Measurements from ENCODE around the gene PKP1.

- TF ChIP-seq TCF4 (CRISPR knock-in tag; IDR thresholded peaks at IDR 0.05; ENCODE audit: borderline replicate concordance): no peak
- TF ChIP-seq PPARA (CRISPR knock-in tag; IDR thresholded peaks at IDR 0.05; ENCODE audit: borderline replicate concordance): no peak
- TF ChIP-seq SNAI2 (CRISPR knock-in tag; IDR thresholded peaks at IDR 0.05): no peak
- TF ChIP-seq ZNF8 (CRISPR knock-in tag; IDR thresholded peaks at IDR 0.05): no peak
- no peak for TF ChIP-seq CSDC2 (CRISPR knock-in tag; IDR thresholded peaks at IDR 0.05)
These were observed 14.0 kb upstream of the PKP1 start for GRCh38 chr1:201269281-201269680.

Data from SK-N-SH treated with all-trans-retinoic acid at 6 μM for 48 hours (cell line).